Left renal pelvis (tissue), 4 donors: Measurements from ENCODE around the gene POLR3E. TPM values are rescaled to one million over a fixed set of nuclear protein-coding genes. Genes with fewer than 3 reads are reported as not detected.

Experiments
- DNase-seq, 4 donors: peaks; one replicate each; pipeline ENCODE4 v3.0.0-alpha.2; 2013; ENCODE audit warnings: low read depth in 4 of 4, low spot score in 3 of 4
- polyA plus RNA-seq, 4 donors: library from polyadenylated mRNA; unstranded; fragments of 120-200 nt; gene quantifications; one replicate each; pipeline ENCODE4 v1.2.1, GENCODE V29; 2013; ENCODE audit not compliant: insufficient read length in 4 of 4

The POLR3E gene
- polyA plus RNA-seq, 4 donors, result 43.8 to 65.3 (median 52.9) TPM

GRCh38 chr16:22380529-22380928, 83.3 kb downstream of the POLR3E start:
- DNase-seq, result no peak

DNA sequence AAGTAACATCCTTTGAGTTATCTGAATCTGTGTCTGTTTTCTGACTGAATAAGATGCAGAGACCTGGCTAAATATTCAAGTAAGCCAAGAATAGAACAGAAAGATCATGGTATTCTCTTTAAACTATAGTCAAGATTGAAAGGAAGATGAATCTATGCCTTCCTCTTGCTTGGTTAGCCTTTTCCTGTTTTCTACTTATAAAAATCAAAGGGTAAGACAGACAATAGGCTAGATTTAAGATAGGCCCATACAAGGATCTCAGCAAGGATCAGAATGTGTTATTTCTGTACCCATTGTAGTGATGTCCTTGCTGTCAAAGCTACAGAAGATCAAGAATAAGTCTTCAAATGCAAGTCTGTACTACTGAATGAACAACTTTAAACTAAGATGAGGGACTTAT, 84.2 kb downstream of the POLR3E start:
- DNase-seq, result no peak

DNA sequence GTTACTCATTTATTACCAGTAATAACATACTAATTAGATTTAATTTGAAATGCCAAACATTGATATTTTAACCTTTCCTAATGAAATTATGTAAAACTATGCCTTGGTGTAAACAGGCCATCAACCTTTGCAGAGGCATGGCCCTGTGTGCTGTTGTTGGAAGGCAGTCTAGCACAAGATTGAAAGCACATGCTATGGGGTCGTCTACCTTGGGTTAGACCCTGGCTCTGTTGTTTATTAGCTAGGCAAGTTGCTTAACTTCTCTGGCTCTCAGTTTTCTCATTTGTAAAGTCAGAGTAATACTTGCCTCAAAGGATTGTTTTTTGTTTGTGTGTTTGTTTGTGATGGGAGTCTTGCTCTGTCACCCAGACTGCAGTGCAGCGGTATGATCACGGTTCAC, 86.6 kb downstream of the POLR3E start:
- no peak for DNase-seq

Other genes with a start within 250 kb of the POLR3E start
- 1 to 10 TPM in 3 of 4 donors, under 1 TPM in 1; 0.38 to 4.4 (median 2.2) TPM for gene VWA3A, start 204.9 kb upstream of the POLR3E start, polyA plus RNA-seq
- under 1 TPM; 0.05 to 0.18 (median 0.11) TPM for gene SDR42E2, start 134.9 kb upstream of the POLR3E start, polyA plus RNA-seq
- gene EEF2K, start 91.1 kb upstream of the POLR3E start, polyA plus RNA-seq, result 10 to 100 TPM; 11.2 to 16.0 (median 14.6) TPM
- 10 to 100 TPM; 30.9 to 44.1 (median 33.5) TPM for gene CDR2, start 77.2 kb downstream of the POLR3E start, polyA plus RNA-seq
- gene NPIPB5, start 213.5 kb downstream of the POLR3E start, polyA plus RNA-seq, result 100 to 1,000 TPM in 2 of 4 donors, 10 to 100 TPM in 2; 61.2 to 212 (median 98.3) TPM